ENCODE results near the gene CD36.
"Not testable (repeated sequence)": the region's sequence is repeated elsewhere in the genome, so short reads cannot be mapped to it uniquely, and the experiment has no call there.

Gene CD36

GRCh38 chr7:80649011-80649410 is 10.6 kb downstream of the CD36 start:
- no peak for FAIRE-seq
- DNase-seq (ENCODE audit: insufficient read length, low spot score) = no peak

GRCh38 chr7:80650030-80650429 is 11.6 kb downstream of the CD36 start:
- DNase-seq (ENCODE audit: insufficient read length, low spot score) (no peak), FAIRE-seq (no peak)

DNA sequence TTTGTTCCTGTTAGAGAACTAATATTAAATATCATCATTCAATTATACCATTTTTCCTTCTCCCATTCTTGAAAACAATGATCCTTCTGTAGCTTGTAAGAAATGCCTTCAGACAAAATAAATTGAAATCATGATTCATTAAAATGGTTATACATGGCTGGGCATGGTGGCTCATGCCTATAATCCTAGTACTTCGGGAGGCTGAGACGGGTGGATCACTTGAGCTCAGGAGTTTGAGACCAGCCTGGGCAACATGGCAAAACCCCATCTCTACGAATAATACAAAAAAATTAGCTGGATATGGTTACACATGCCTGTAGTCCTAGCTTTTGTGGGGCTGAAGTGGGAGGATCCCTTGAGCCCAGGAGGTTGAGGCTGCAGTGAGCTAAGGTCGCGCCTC is 13.0 kb downstream of the CD36 start:
- FAIRE-seq (no peak), DNase-seq (ENCODE audit: insufficient read length, low spot score) (no peak)

- FAIRE-seq (no peak), DNase-seq (ENCODE audit: insufficient read length, low spot score) (no peak)
Observed at GRCh38 chr7:80653244-80653643, 14.8 kb downstream of the CD36 start.

DNA sequence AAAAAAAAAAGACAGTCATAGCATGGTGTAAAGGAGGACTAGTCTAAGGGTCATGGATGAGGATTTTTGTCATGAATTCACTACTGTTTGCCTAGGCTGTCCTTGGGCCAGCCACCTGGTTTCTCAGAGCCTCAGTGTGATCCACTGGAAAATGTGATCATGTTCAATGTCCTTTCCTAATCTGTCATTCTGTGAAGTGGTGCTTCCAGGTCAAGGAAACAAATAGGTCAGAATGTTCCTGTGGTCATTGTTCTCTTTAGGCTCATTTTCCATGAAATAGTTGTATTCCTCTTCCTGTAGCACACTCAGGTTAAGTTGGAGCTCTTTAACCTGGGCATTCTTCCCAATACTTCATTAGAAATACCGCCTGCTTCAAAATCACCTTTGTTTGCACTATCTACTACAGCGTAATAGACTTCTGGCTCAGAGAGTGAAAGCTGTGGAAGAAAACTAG is 16.5 kb downstream of the CD36 start:
- DNase-seq (ENCODE audit: insufficient read length, low spot score) (no peak), FAIRE-seq (no peak)

DNA sequence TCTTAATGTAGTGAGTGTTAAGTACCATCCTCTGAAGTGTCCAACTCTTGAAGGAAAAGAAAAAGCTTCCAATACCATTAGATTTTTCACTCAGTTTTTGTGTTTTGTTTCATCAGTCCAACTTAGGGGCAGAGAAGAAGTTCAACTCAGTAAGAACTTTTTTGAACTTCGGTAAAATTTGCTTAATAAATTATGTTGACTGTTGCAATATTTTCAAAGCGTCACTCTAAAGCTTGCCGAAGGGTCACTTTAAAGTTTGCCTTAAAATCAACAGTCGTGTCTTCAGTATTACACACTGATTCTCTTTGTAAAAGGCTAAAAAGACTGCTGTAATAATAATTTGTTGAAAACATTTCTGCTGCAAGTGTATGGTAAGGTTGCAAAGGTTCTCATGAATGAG is 17.6 kb downstream of the CD36 start:
- no peak for FAIRE-seq
- no peak for DNase-seq (ENCODE audit: insufficient read length, low spot score)

- DNase-seq (ENCODE audit: insufficient read length, low spot score) (no peak), FAIRE-seq (no peak)
Observed at GRCh38 chr7:80659120-80660055, 20.9 kb downstream of the CD36 start.

DNA sequence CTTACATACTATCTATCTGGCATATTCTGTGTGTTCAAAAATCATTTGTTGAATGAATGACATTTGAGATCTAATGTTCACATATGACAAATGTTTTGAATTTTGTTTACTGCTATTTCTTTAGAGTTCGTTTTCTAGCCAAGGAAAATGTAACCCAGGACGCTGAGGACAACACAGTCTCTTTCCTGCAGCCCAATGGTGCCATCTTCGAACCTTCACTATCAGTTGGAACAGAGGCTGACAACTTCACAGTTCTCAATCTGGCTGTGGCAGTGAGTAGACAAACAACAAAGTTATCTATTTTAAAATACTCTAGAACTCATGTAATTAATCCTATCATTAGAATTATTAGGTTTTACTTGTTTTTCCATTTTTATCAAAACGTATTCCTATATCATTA is 22.5 kb downstream of the CD36 start:
- FAIRE-seq (no peak), DNase-seq (ENCODE audit: insufficient read length, low spot score) (no peak)

- no peak for DNase-seq (ENCODE audit: insufficient read length, low spot score)
- FAIRE-seq = no peak
Observed at GRCh38 chr7:80661729-80662128, 23.3 kb downstream of the CD36 start.

DNA sequence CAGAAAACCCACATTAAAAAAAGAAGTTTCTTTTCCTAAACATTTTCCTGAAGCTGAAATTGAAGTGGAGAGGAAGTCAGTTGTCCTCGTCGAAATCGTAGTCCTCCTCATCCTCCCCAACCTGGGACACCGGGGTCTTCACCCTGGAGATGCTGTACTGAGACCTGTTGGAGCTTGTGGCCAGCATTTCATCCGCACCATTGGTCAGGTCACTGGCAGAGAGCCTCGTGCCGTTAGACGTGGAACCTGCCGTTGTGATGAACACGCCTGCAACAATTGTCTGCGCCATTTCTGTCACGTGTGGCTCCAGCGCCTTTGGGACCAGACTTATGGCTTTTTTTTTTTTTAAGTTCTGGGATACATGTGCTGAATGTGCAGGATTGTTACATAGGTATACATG is 23.8 kb downstream of the CD36 start:
- DNase-seq (ENCODE audit: insufficient read length, low spot score) (no peak), FAIRE-seq (no peak)

GRCh38 chr7:80665526-80665925 is 27.1 kb downstream of the CD36 start:
- FAIRE-seq = no peak
- DNase-seq (ENCODE audit: insufficient read length, low spot score) = no peak

DNA sequence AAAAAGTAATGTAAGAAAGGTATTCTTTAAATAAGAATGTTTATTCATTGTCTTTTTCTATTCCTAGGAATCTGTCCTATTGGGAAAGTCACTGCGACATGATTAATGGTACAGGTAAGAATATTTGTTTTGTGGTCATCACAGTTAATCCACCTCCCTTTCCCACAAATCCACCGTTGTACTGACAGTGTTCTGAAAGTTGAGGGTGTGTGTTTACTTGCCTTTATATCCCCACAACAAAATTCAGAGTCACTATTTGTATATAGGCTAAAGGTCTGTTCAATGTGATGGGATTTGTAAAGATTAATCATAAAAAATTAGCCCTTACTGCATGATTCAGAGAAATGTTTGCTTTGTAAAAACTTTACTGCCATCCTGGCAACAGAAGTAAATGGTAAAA is 27.9 kb downstream of the CD36 start:
- no peak for DNase-seq (ENCODE audit: insufficient read length, low spot score)
- no peak for FAIRE-seq

GRCh38 chr7:80669367-80669766 is 30.9 kb downstream of the CD36 start:
- not testable (repeated sequence) for DNase-seq (ENCODE audit: insufficient read length, low spot score); FAIRE-seq

GRCh38 chr7:80671744-80672143 is 33.3 kb downstream of the CD36 start:
- FAIRE-seq (no peak), DNase-seq (ENCODE audit: insufficient read length, low spot score) (no peak)

DNA sequence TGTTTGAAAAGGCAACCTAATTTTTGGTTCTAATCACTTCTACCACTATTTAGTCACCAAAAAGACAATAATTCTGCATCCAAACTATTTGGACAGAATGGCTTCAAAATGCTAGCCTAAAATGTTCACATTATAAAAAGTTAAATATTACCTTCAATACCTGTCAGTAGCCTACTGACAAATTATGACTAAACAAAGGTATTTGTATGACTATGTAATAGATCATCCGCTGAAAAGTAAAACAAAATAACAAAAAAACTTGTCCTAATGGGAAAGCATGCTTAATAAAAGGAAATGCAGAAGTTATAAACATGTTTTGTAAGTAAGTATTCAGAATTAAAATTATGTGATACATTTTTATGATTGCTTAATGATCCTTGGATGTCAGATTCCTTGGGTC is 36.6 kb downstream of the CD36 start:
- no peak for FAIRE-seq
- DNase-seq (ENCODE audit: insufficient read length, low spot score) = no peak

DNA sequence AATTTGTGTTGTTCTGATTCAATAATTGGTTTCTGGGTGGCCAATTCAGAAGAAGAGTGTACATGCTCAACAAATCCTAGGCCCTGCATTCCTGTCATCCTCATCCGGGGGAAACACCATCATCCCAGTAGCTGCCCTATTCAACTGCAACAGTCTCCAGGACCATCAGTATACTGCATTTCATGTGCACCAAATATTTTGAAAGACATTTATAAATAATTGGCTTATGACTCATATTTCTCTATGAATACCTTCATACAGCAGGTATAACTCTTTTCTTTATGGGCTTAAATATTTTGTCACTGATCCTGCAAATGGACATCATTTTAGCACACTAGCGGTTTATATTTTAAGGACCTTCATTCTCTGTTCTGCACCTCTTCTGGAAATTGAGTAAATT is 38.0 kb downstream of the CD36 start:
- FAIRE-seq = no peak
- no peak for DNase-seq (ENCODE audit: insufficient read length, low spot score)

DNA sequence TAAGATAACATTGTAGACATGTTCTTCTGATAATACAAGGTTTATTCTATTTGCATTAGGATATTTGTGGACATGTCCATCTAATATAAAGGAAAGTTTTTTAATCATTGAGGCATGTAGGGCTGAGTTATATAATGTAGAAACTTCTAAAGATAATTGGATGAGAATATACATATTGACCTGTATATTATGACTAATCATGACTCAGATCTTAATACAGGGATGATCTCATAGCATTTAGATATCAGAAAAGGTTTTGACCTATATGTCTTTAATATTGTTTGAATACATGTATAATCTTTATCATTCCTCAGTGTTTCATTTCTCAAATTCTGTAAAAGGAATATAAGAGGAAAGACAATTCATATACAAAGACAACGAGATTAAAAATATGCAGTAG is 39.2 kb downstream of the CD36 start:
- DNase-seq (ENCODE audit: insufficient read length, low spot score) (no peak), FAIRE-seq (no peak)

DNA sequence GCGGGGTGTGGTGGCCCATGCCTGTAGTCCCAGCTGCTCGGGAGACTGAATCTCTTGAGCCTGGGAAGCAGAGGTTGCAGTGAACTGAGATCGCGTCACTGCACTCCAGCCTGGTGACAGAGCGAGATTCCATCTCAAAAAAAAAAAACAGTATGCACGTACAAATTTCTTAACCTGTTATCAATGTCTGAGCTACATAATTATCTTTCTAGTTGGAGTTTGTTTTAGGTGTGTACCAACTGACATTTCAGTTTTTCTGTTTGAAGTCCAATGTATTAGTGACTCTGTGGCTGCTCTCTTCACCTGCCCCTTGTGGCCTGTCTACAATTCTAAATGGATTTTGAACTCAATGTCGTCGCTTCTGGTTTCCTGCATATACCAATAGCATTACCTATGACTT is 40.3 kb downstream of the CD36 start:
- FAIRE-seq (no peak), DNase-seq (ENCODE audit: insufficient read length, low spot score) (no peak)

- no peak for FAIRE-seq
- no peak for DNase-seq (ENCODE audit: insufficient read length, low spot score)
Observed at GRCh38 chr7:80679921-80680907, 41.8 kb downstream of the CD36 start.

- FAIRE-seq (no peak), DNase-seq (ENCODE audit: insufficient read length, low spot score) (no peak)
Observed at GRCh38 chr7:80681272-80681885, 42.9 kb downstream of the CD36 start.

- DNase-seq (ENCODE audit: insufficient read length, low spot score) (no peak), FAIRE-seq (no peak)
Observed at GRCh38 chr7:80682744-80683143, 44.3 kb downstream of the CD36 start.
